ELR (cell line): Measurements from ENCODE around the gene RPSA.
"Not testable (repeated sequence)": the region's sequence is repeated elsewhere in the genome, so short reads cannot be mapped to it uniquely, and the experiment has no call there.

Experiments used
- DNase-seq: peaks from one replicate; pipeline ENCODE4 v3.0.0-alpha.2; 2015; ENCODE audit warnings: low read depth

Gene RPSA

DNA sequence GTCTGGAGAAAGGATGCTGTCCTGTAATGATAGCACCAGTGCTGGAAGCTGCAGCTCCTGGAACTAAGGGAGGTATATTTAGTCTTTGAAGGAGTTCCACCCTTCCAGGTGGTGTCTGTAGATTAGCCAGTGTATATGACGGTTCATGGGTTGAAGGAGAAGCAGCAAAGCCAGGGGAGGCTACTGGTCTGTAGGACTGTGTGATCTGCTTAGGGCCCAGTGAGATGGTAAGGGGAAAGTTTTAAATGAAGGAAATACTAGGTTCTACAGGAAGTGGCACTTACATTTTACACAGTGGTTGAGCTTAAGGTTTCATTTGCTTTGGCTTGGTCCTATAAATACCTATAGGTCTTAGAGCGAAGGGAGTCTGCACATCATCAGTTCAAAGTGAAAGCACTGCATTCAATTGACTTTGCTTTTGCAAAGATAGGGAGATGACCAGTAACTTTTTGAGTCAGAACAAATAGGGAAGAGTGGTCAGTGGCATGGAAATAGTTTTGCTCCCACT, 17.7 kb upstream of the RPSA start:
- no peak for DNase-seq

DNA sequence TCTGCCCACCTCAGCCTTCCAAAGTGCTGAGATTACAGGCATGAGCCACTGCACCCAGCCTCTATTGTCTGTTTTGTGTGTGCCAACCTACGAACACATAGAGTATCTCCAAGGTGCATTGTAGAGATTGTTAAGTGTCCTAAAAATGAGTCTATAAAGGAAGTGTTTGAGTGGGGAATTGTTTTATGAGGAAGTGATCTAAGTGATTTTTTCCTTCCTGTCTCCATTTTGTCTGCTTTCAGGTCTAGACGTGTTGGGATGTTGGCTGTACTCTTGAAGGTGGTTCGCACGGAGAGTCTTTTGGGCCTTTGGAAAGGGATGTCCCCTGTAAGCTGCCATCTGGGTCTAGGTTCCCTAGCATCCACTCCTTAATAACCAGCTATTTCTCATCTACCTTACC, 16.3 kb upstream of the RPSA start:
- DNase-seq = no peak

- no peak for DNase-seq
Measured at GRCh38 chr3:39396690-39397089, 9.8 kb upstream of the RPSA start.

GRCh38 chr3:39398700-39399099, 7.8 kb upstream of the RPSA start:
- DNase-seq = no peak

GRCh38 chr3:39401983-39402382, 4.5 kb upstream of the RPSA start:
- no peak for DNase-seq

GRCh38 chr3:39404943-39405686, 1.4 kb upstream of the RPSA start:
- no peak for DNase-seq

GRCh38 chr3:39405687-39406367, 693 bp upstream of the RPSA start:
- DNase-seq = no peak

GRCh38 chr3:39407259-39407629, 724 bp downstream of the RPSA start:
- DNase-seq = no peak

- no peak for DNase-seq
Measured at GRCh38 chr3:39407773-39408492, 1.4 kb downstream of the RPSA start.

GRCh38 chr3:39408493-39409372, 2.2 kb downstream of the RPSA start:
- no peak for DNase-seq

DNA sequence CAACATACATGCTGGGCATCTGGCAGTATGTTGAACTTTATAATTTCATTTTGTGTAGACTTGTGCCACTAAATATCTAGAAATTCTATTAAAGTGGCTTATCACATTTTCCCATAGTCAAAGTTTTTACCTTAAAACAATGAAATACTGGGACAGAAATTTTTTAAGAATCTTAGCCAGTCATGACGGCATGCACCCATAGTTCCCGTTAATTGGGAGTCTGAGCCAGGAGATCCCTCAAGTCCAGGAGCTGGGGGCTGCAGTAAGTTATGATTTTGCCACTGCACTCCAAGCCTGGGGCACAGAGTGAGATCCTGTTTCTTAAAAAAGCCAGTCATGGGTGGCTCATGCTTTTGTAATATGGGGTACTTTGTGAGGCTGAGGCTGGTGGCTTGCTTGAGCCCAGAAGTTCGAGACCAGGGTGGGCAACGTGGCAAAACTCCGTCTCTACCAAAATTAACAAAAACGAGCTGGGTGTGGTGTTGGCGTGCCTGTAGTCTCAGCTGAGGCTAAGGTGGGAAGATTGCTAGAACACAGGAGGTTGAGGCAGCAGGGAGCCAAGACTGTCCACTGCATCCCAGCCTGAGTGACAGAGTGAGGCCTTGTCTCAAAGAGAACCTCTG, 3.1 kb downstream of the RPSA start:
- no peak for DNase-seq

- no peak for DNase-seq
Measured at GRCh38 chr3:39410893-39411292, 4.4 kb downstream of the RPSA start.

GRCh38 chr3:39412668-39413260, 6.2 kb downstream of the RPSA start:
- no peak for DNase-seq

- DNase-seq = no peak
Measured at GRCh38 chr3:39413691-39414420, 7.3 kb downstream of the RPSA start.

- DNase-seq = peak; percentile 48
Measured at GRCh38 chr3:39414421-39414907, 7.9 kb downstream of the RPSA start.

DNA sequence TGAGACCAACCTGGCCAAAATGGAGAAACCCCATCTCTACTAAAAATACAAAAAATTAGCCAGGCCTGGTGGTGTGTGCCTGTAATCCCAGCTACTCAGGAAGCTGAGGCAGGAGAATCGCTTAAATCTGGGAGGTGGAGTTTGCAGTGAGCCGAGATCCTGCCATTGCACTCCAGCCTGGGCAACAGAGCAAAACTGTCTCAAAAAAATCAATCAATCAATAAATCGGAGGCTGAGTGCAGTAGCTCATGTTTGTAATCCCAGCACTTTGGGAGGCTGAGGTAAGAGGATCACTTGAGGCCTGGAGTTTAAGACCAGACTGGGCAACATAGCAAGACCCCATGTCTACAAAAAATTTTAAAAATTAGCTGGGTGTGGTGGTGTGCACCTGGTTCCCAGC, 8.8 kb downstream of the RPSA start:
- DNase-seq = not testable (repeated sequence)

DNA sequence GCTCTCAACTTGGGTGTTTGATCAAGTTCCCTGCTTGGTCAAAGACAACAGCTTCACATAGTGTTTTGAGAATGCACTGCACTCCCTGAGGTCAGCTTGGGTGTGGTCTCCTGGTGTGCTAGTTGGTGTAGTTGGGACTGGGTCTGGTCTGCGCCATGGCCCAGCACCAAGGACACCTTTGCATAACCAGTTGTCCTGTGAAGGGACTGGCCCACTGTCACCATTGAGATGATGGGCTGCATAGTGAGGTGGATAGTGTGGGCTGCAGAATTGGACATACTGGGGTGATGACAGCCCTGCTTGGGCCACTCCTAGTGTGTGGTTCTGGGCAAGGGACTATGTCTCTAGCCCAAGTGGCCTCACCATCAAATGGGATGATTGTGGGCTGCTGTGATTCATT, 9.5 kb downstream of the RPSA start:
- DNase-seq = no peak

- DNase-seq = not testable (repeated sequence)
Measured at GRCh38 chr3:39416998-39417397, 10.5 kb downstream of the RPSA start.

GRCh38 chr3:39418556-39419225, 12.2 kb downstream of the RPSA start:
- DNase-seq = not testable (repeated sequence)
